Esophagus (tissue), 2 donors: ENCODE measurements around the gene AIFM2. TPM values are rescaled to one million over a fixed set of nuclear protein-coding genes. Genes with fewer than 3 reads are reported as not detected.
A peak's percentile ranks its signal among the peaks of the same experiment; 100 is the strongest.
"Not testable (repeated sequence)": the region's sequence is repeated elsewhere in the genome, so short reads cannot be mapped to it uniquely, and the experiment has no call there.

ENCODE experiments used
- H3K27ac ChIP-seq, 2 donors: one replicate each; pipeline ENCODE4 v1.5.1; 2013; ENCODE audit warnings: low read depth in 2 of 2, mild to moderate bottlenecking in 2 of 2, inconsistent platforms in 1 of 2, low read length in 1 of 2, moderate library complexity in 1 of 2
- H3K27me3 ChIP-seq, 2 donors: one replicate each; pipeline ENCODE4 v1.6.1; 2013; ENCODE audit warnings: low read length in 2 of 2, control low read depth in 1 of 2, mild to moderate bottlenecking in 1 of 2; ENCODE audit not compliant: insufficient read depth in 2 of 2, control insufficient read depth in 1 of 2
- H3K36me3 ChIP-seq, 2 donors: one replicate each; pipeline ENCODE4 v1.6.1; 2013; ENCODE audit warnings: low read length in 1 of 2; ENCODE audit not compliant: control insufficient read depth in 2 of 2, insufficient read depth in 2 of 2
- H3K4me1 ChIP-seq, 2 donors: one replicate each; pipeline ENCODE4 v1.6.1; 2013; ENCODE audit warnings: low read length in 1 of 2; ENCODE audit not compliant: control insufficient read depth in 2 of 2, insufficient read depth in 2 of 2
- H3K4me3 ChIP-seq, 2 donors: one replicate each; pipeline ENCODE4 v1.5.1; 2013; ENCODE audit warnings: low read length in 2 of 2, mild to moderate bottlenecking in 2 of 2, low read depth in 1 of 2, moderate library complexity in 1 of 2
- H3K9me3 ChIP-seq, 2 donors: one replicate each; pipeline ENCODE4 v1.6.1; 2013; ENCODE audit warnings: mild to moderate bottlenecking in 2 of 2, low read depth in 1 of 2, low read length in 1 of 2, moderate library complexity in 1 of 2; ENCODE audit not compliant: control insufficient read depth in 2 of 2, insufficient read depth in 1 of 2
- WGBS, 2 donors: extraction: QIAGEN DNeasy Blood & Tissue Kit; methylation state at CpG; one replicate each; pipeline ENCODE4 v1.1.7; 2013; 5-methylcytosine and 5-hydroxymethylcytosine counted together
- polyA plus RNA-seq, 2 donors: library from polyadenylated mRNA; stranded (reverse); fragments of 200-250 nt; gene quantifications; one replicate each; pipeline ENCODE4 v1.2.3, GENCODE V29; 2013
- donor health status: healthy with polysubstance abuse.
- donor health status: Bipolar disorder and iron deficiency.

AIFM2 gene
- polyA plus RNA-seq, 2 donors, result 13.6 to 14.1 TPM

DNA sequence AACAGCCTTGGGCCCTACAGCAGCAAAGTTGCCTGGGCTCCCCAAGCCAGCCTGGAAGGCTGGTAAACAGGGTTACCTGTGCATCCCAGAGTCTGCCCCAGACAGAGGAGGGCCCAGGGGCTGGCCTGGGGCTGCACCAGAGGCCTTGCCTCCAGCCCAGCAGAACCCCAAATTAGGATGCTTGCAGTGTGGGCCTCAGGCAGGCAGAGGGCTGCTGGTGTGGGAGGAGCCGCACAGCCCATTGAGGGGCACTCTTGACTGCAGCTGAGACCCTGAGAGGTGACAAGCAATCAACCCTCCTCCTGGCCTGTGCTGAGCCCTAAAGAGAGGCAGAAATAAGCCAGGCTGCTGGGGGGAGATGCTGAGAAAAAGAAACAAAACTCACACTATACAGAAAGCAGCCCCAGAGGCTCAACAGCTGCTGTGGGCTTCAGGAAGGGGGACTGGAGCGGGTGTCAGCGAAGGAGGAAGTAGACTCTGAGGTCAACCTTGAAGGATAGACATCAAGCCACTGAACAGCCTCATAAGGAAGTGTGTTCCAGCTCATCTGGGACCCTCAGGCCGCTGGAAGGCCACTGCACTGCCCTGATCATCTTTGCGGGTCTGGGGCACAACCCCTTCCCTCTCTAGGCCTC is 6.6 kb downstream of the AIFM2 start:
- H3K9me3 ChIP-seq, result no peaks in the 10 kb centered on the region
- H3K27ac ChIP-seq, result peak overlapping the region in 1 of 2 donors; percentile 18
- H3K4me1 ChIP-seq, result peaks cover 4 to 9% of the 10 kb centered on the region in 2 donors
- 74 to 89% methylated on average over 5 of the region's 5 CpGs for WGBS, 2 donors
- H3K27me3 ChIP-seq, result no peaks in the 10 kb centered on the region
- H3K36me3 ChIP-seq, result peaks cover 0 to 5% of the 10 kb centered on the region in 2 donors
- H3K4me3 ChIP-seq, result no peak overlapping the region

DNA sequence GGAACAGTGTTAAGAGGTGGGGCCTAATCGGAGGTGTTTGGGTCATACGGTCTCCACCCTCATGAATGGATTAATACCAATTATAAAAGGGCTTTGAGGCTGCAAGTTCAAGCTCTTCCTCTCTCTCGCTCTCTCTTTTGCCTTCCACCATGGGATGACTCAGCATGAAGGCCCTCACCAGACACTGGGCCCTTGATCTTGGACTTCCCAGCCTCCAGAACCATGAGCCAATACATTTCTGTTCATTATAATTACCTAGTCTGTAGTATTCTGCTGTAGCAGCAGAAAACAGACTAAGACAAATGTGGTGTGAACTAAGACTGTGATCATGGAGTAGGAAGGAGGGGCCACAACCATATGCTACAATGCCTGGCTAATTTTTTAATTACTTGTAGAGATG is 7.7 kb downstream of the AIFM2 start:
- WGBS, 2 donors, result 72 to 76% methylated on average over 3 of the region's 3 CpGs
- H3K36me3 ChIP-seq, result peaks cover 0 to 5% of the 10 kb centered on the region in 2 donors
- H3K4me3 ChIP-seq, result no peak overlapping the region
- H3K27ac ChIP-seq, result peak overlapping the region in 1 of 2 donors; percentile 51
- H3K27me3 ChIP-seq, result no peaks in the 10 kb centered on the region
- no peaks in the 10 kb centered on the region for H3K9me3 ChIP-seq
- peaks cover 4 to 16% of the 10 kb centered on the region in 2 donors for H3K4me1 ChIP-seq

DNA sequence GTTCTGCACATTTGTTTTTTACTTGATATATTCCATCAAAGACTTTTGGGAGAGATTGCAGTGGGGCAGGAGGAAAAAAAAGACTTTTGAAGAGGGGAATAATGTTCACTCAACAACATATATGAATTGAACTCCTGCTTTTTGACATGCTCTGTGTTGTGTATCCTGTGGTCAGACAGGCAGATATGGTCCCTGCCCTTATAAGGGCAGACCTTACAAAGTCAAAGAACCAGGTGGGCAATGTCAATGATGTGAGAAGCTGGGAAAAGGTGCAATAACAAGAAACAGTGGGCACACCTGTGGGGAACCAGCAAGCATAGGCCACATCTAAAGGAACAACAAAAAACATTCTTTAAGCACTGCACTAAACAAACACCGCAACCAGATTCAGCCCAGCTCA is 8.2 kb downstream of the AIFM2 start:
- Histone ChIP-seq H3K27ac (peak overlapping the region in 1 of 2 donors; percentile 51), H3K4me3 (no peak overlapping the region), H3K27me3 (no peaks in the 10 kb centered on the region), H3K9me3 (no peaks in the 10 kb centered on the region), H3K36me3 (peaks cover 0 to 5% of the 10 kb centered on the region in 2 donors), H3K4me1 (peaks cover 4 to 16% of the 10 kb centered on the region in 2 donors)
- 100% methylated on average over 1 of the region's 1 CpG for WGBS, 2 donors

GRCh38 chr10:70123817-70124216 is 8.8 kb downstream of the AIFM2 start:
- peaks cover 0 to 5% of the 10 kb centered on the region in 2 donors for H3K36me3 ChIP-seq
- no peak overlapping the region for H3K4me3 ChIP-seq
- H3K9me3 ChIP-seq, result no peaks in the 10 kb centered on the region
- WGBS, 2 donors, result 92 to 94% methylated on average over 10 of the region's 10 CpGs
- peak overlapping the region in 1 of 2 donors; percentile 22 for H3K27ac ChIP-seq
- no peaks in the 10 kb centered on the region for H3K27me3 ChIP-seq
- H3K4me1 ChIP-seq, result peaks cover 4 to 16% of the 10 kb centered on the region in 2 donors

DNA sequence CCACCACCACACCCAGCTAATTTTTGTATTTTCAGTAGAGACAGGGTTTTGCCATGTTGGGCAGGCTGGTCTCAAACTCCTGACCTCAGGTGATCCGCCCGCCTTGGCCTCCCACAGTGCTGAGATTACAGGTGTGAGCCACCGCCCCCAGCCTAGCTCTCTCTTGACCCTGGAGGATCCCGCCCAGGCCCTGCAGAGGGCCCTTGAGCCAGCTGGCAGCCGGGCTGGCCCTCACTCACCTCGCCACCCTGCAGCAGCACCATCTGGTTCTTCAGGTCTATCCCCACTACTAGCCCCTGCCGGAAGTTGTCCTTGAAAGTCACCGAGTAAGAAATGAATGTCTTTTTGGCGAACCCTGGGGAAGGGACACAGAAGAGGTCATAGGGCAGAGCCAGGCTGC is 9.5 kb downstream of the AIFM2 start:
- peaks cover 4 to 16% of the 10 kb centered on the region in 2 donors for H3K4me1 ChIP-seq
- WGBS, 2 donors, result 88 to 91% methylated on average over 8 to 9 of the region's 9 CpGs
- H3K4me3 ChIP-seq, H3K9me3 ChIP-seq, H3K27me3 ChIP-seq, H3K36me3 ChIP-seq: not testable (repeated sequence)
- peak overlapping the region in 1 of 2 donors; percentile 22 for H3K27ac ChIP-seq

- H3K27me3 ChIP-seq, result no peaks in the 10 kb centered on the region
- H3K36me3 ChIP-seq, result peaks cover 0 to 5% of the 10 kb centered on the region in 2 donors
- no peak overlapping the region for H3K4me3 ChIP-seq
- no peak overlapping the region for H3K27ac ChIP-seq
- 92% methylated on average over 5 of the region's 5 CpGs for WGBS, 2 donors
- H3K9me3 ChIP-seq, result no peaks in the 10 kb centered on the region
- H3K4me1 ChIP-seq, result peaks cover 4 to 16% of the 10 kb centered on the region in 2 donors
Measured at GRCh38 chr10:70122742-70123141, 9.9 kb downstream of the AIFM2 start.

DNA sequence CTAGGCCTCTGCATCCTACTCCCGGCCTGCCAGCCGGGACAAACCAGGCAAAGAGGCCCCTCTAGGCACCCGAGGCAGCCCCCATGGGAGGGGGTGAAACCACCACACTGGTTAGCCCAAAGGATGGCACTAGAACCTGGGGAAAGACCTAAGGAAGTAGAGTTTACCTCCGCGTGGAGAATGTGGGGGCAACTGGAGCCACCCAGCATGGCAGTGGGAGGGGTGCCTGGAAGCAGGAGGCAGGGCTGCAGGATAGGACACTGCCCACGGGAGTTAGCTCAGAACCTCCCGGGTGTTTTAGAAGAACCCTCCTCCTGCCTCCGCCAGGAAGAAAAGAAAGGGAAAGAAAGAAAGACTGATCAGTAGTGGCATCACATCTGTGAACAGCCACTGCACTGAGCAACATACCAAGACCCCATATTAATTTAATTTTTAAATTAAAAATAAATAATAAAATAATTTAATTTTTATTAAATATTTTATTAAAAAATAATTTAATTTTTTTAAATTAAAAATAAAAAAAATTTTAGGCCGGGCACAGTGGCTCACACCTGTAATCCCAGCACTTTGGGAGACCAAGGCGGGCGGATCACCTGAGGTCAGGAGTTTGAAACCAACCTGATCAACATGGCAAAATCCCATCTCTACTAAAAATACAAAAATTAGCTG is 11.2 kb downstream of the AIFM2 start:
- no peaks in the 10 kb centered on the region for H3K9me3 ChIP-seq
- peaks cover 4 to 16% of the 10 kb centered on the region in 2 donors for H3K4me1 ChIP-seq
- no peak overlapping the region for H3K4me3 ChIP-seq
- WGBS, 2 donors, result 79 to 84% methylated on average over 11 of the region's 11 CpGs
- H3K27ac ChIP-seq, result peak overlapping the region; percentile 9 to 40
- H3K36me3 ChIP-seq, result peaks cover 0 to 5% of the 10 kb centered on the region in 2 donors
- H3K27me3 ChIP-seq, result no peaks in the 10 kb centered on the region

DNA sequence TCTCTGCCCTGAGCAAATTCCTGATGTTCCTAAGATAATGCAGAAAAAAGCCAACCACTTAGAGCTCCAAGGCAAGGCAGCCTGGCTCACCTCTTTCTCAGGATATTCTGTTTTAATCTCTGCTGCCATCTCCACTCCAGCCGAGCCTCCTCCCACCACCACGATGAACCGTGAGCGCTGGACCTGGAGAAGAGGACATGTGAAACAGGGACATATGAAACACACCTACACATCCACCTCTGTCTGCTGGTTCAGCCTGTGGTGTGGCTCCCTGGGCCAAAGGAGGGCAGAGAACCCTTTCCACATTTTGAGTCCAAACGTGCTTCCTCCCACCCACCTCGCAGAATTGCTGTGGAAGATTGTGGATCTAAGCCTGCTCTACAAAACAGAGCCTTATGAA is 12.2 kb downstream of the AIFM2 start:
- Histone ChIP-seq H3K27me3 (no peaks in the 10 kb centered on the region), H3K4me3 (no peak overlapping the region), H3K27ac (peak overlapping the region; percentile 15 to 86), H3K4me1 (peaks cover 4 to 16% of the 10 kb centered on the region in 2 donors), H3K36me3 (peaks cover 0 to 5% of the 10 kb centered on the region in 2 donors), H3K9me3 (no peaks in the 10 kb centered on the region)
- 58 to 73% methylated on average over 6 of the region's 6 CpGs for WGBS, 2 donors

DNA sequence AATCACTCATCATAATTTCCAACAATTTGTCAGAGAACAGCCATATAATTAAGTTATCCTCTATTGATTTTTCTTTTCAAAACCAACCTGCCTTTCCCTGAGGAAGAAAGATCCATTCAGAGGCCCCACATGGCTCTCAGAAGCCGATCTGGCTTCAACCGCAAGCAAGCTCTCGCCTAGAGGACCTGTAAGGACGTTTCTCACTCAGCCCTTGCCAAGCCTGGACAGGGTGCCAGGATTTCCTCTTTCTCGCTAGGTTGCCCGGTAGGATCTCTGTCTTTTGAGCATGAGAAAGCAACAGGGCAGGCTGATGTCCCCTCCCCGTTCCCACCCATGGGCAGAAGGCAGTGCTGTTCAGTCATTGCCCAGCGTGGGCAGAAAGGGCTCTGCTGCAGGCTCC is 13.0 kb downstream of the AIFM2 start:
- Histone ChIP-seq H3K4me3 (no peak overlapping the region), H3K9me3 (no peaks in the 10 kb centered on the region), H3K36me3 (peaks cover 4 to 10% of the 10 kb centered on the region in 2 donors), H3K4me1 (peaks cover 4 to 14% of the 10 kb centered on the region in 2 donors), H3K27me3 (no peaks in the 10 kb centered on the region), H3K27ac (peak overlapping the region; percentile 40 to 69)
- WGBS, 2 donors, result 47 to 67% methylated on average over 8 of the region's 8 CpGs
